Measurements from ENCODE around the gene CENPN.

The CENPN gene

GRCh38 chr16:81035975-81036750 is 29.1 kb downstream of the CENPN start:
- no peak for DNase-seq

- DNase-seq: no peak
These were observed 29.8 kb downstream of the CENPN start for GRCh38 chr16:81036751-81037350.

- no peak for DNase-seq
These were observed 33.1 kb downstream of the CENPN start for GRCh38 chr16:81040131-81040530.

GRCh38 chr16:81040842-81041241 is 33.8 kb downstream of the CENPN start:
- no peak for DNase-seq

- DNase-seq: no peak
These were observed 34.7 kb downstream of the CENPN start for GRCh38 chr16:81041696-81042095.

GRCh38 chr16:81042821-81043220 is 35.8 kb downstream of the CENPN start:
- DNase-seq: no peak

- DNase-seq: no peak
These were observed 46.7 kb downstream of the CENPN start for GRCh38 chr16:81053761-81054160.

- no peak for DNase-seq
These were observed 53.7 kb downstream of the CENPN start for GRCh38 chr16:81060576-81061306.

GRCh38 chr16:81061307-81061640 is 54.3 kb downstream of the CENPN start:
- DNase-seq: no peak

- no peak for DNase-seq
These were observed 55.0 kb downstream of the CENPN start for GRCh38 chr16:81061871-81062608.

- DNase-seq: no peak
These were observed 59.7 kb downstream of the CENPN start for GRCh38 chr16:81066681-81067080.

GRCh38 chr16:81067166-81067565 is 60.2 kb downstream of the CENPN start:
- no peak for DNase-seq

- no peak for DNase-seq
These were observed 62.0 kb downstream of the CENPN start for GRCh38 chr16:81069063-81069462.

GRCh38 chr16:81070979-81071378 is 64.0 kb downstream of the CENPN start:
- DNase-seq: no peak

GRCh38 chr16:81071805-81072204 is 64.8 kb downstream of the CENPN start:
- DNase-seq: no peak

GRCh38 chr16:81073560-81074330 is 66.7 kb downstream of the CENPN start:
- no peak for DNase-seq

GRCh38 chr16:81076566-81077075 is 69.6 kb downstream of the CENPN start:
- peak; percentile 24 for DNase-seq

- DNase-seq: peak; percentile 47
These were observed 70.3 kb downstream of the CENPN start, which contains the start of gene C16orf46 for GRCh38 chr16:81077076-81077940. Gene C16orf46, minus strand, starts transcription at chr16:81077238. Its CDS starts 13,283 bp downstream, at chr16:81063955.

GRCh38 chr16:81080233-81080632 is 73.2 kb downstream of the CENPN start:
- no peak for DNase-seq

GRCh38 chr16:81081014-81081413 is 74.0 kb downstream of the CENPN start:
- no peak for DNase-seq
